Measurements from ENCODE around the gene MORN1. TPM values are rescaled to one million over a fixed set of nuclear protein-coding genes. Genes with fewer than 3 reads are reported as not detected.

MORN1 gene
- total RNA-seq, 1 experiment from 2014 or later, result 47.8 TPM

DNA sequence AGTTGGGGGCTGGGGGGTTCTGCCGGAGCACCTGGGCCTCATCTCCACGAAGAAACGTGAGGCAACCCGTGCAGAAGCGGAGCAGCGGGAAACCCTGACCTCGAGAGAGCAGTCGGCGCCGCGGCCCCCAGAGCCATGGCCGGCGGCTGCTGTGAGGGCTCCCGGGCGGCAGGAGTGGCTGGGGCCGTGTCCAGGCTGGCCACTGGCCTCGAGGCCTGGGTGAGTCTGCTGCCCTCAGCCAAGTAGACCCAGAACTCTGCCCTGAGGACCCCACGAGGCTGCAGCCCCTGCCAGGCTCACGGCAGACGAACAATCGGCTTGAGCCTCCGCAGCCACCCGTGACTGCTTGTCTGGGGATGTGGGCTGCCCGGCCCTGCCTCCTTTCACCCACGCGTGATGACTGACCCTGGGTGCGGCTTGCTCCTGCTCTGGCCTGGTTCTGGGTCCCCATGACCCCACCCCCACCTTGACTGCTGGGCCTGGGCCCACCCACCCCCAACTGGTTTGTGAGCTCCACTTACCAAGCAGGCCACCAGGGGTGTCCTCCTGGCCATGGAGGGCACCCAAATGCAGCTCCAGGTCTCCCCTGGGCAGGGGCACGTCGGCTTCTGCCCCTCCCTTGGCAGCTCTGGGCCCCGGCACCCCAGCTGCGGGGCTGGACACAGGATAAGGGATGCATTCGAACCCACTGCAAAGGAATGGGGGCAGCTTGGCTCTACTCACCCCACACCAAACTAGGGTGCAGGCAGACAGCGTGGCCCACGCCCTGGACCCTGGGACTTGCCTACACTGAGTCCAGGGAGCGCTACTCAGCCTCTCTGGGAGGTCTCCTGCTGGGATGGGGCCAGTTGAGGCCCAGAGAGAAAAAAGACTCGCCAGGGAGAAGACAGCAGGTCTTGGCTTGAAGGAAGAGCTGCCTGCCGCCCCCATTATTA is 34.2 kb downstream of the MORN1 start:
- Histone ChIP-seq H3K4me2 (no peak overlapping the region), H3K4me3 (no peak overlapping the region), H3K27me3 (ENCODE audit: insufficient read depth, low read depth) (no peaks in the 10 kb centered on the region), H3K27ac (no peak overlapping the region), H3K4me1 (replicated peaks; ENCODE audit: insufficient read depth) (no peaks in the 10 kb centered on the region), H3K79me2 (ENCODE audit: low read depth) (no peaks in the 10 kb centered on the region), H3F3A (ENCODE audit: insufficient read depth, low read depth) (no peaks in the 10 kb centered on the region), H2AFZ (no peak overlapping the region), H4K20me1 (ENCODE audit: insufficient read depth) (no peaks in the 10 kb centered on the region), H3K36me3 (ENCODE audit: low read depth) (no peaks in the 10 kb centered on the region), H3K9me3 (ENCODE audit: insufficient read depth, low read depth) (no peaks in the 10 kb centered on the region), H3K9me2 (ENCODE audit: insufficient read depth) (no peaks in the 10 kb centered on the region)
- no peak for DNase-seq
- intact Hi-C loops (cut with micrococcal nuclease; ENCODE audit: unreplicated experiment), result no loop called here
- TF ChIP-seq, protein P1, sequence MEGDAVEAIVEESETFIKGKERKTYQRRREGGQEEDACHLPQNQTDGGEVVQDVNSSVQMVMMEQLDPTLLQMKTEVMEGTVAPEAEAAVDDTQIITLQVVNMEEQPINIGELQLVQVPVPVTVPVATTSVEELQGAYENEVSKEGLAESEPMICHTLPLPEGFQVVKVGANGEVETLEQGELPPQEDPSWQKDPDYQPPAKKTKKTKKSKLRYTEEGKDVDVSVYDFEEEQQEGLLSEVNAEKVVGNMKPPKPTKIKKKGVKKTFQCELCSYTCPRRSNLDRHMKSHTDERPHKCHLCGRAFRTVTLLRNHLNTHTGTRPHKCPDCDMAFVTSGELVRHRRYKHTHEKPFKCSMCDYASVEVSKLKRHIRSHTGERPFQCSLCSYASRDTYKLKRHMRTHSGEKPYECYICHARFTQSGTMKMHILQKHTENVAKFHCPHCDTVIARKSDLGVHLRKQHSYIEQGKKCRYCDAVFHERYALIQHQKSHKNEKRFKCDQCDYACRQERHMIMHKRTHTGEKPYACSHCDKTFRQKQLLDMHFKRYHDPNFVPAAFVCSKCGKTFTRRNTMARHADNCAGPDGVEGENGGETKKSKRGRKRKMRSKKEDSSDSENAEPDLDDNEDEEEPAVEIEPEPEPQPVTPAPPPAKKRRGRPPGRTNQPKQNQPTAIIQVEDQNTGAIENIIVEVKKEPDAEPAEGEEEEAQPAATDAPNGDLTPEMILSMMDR (conservative IDR thresholded peaks at IDR 0.05), result no peak
- no peak for TF ChIP-seq EZH2 (IDR thresholded peaks at IDR 0.05; ENCODE audit: low read depth)
- ChIA-PET CTCF (no interaction called here), POLR2A (ENCODE audit: unreplicated experiment) (interaction anchor here (0.5 kb wide), 1 partner anchor 45 kb away, joined by 3 read pairs; no protein-coding TSS in a partner anchor)
- no TSS peak for BruUV-seq (replicated peaks)

DNA sequence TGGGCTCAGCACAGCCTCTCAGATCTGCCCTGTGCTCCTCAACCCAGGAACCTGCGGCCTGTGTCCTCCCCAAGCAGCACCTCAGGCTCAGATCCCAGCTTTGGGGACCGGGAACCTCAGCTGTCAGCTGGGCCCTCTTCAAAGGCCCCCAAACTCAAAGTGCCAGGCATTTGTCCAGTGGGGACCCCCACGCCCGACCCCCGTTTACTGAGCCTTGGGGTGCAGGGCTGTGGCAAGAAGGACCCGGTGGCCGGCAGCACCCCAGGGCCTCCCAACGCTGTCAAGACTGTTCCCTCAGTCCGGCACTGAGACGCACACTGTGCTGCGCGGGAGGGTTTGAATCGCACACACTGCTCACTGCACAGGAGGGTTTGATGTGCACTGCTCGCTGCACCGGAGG is 35.0 kb downstream of the MORN1 start:
- intact Hi-C loops (cut with micrococcal nuclease; ENCODE audit: unreplicated experiment), result no loop called here
- no peak overlapping the region for H3K4me3 ChIP-seq
- no peaks in the 10 kb centered on the region for H3K9me2 ChIP-seq (ENCODE audit: insufficient read depth)
- no peak overlapping the region for H3K27ac ChIP-seq
- DNase-seq, result no peak
- no peaks in the 10 kb centered on the region for H3K36me3 ChIP-seq (ENCODE audit: low read depth)
- no TSS peak for BruUV-seq (replicated peaks)
- H3K79me2 ChIP-seq (ENCODE audit: low read depth), result no peaks in the 10 kb centered on the region
- no peak overlapping the region for H3K4me2 ChIP-seq
- TF ChIP-seq, protein P1 (conservative IDR thresholded peaks at IDR 0.05), result no peak
- no peak for TF ChIP-seq EZH2 (IDR thresholded peaks at IDR 0.05; ENCODE audit: low read depth)
- H2AFZ ChIP-seq, result no peak overlapping the region
- no peaks in the 10 kb centered on the region for H3F3A ChIP-seq (ENCODE audit: insufficient read depth, low read depth)
- H3K4me1 ChIP-seq (replicated peaks; ENCODE audit: insufficient read depth), result no peaks in the 10 kb centered on the region
- CTCF ChIA-PET, result no interaction called here
- no peaks in the 10 kb centered on the region for H3K9me3 ChIP-seq (ENCODE audit: insufficient read depth, low read depth)
- H3K27me3 ChIP-seq (ENCODE audit: insufficient read depth, low read depth), result no peaks in the 10 kb centered on the region
- H4K20me1 ChIP-seq (ENCODE audit: insufficient read depth), result no peaks in the 10 kb centered on the region
- POLR2A ChIA-PET (ENCODE audit: unreplicated experiment), result no interaction called here

DNA sequence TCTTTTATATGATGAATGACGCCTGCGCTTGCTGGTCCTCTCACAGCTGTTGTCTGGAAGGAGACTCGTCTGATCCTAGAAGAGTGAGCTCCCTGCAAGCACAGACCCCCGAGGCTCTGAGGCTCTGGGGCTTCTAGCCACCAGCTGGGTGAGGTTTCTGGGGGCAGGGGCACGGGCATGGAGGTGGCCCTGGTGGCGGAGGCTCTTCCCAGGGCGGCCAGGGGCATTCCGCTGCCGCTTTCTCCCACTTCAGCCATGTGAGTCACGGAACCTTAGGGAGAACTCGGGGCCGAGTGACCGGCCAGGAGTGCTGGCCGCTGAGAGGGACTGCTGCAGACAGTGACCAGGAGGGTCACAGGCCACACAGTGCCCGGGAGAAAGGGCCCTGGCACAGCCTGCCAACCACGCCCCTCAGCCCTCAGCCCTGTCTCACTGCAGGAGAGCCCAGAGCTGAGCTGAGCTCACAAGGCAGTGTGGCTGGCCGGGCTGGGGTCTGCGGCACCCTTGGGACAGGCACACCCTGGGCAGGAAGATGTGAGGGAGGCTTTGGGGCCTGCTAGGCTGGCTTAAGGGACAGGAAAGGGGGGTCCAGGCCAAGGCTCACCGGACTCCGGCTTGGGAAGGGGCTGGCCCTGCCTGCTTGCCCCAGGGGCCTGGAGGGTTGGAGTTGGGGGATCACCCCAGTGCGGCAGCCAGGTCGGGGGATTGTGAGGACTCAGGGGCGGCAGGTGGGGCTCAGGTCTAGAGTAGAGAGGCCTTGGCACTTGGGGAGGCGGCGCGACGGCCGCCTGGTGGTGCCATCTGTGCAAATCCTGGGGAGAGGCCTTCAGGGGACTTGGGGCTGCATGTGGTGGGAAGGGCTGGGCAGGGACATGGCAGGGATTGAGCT is 35.7 kb downstream of the MORN1 start:
- TF ChIP-seq EZH2 (IDR thresholded peaks at IDR 0.05; ENCODE audit: low read depth), result no peak
- no peaks in the 10 kb centered on the region for H3K4me1 ChIP-seq (replicated peaks; ENCODE audit: insufficient read depth)
- H3K27ac ChIP-seq, result no peak overlapping the region
- no peaks in the 10 kb centered on the region for H3F3A ChIP-seq (ENCODE audit: insufficient read depth, low read depth)
- no TSS peak for BruUV-seq (replicated peaks)
- ChIA-PET CTCF (no interaction called here), POLR2A (ENCODE audit: unreplicated experiment) (no interaction called here)
- H3K9me2 ChIP-seq (ENCODE audit: insufficient read depth), result no peaks in the 10 kb centered on the region
- H3K36me3 ChIP-seq (ENCODE audit: low read depth), result no peaks in the 10 kb centered on the region
- no peak overlapping the region for H3K4me3 ChIP-seq
- H3K27me3 ChIP-seq (ENCODE audit: insufficient read depth, low read depth), result no peaks in the 10 kb centered on the region
- H2AFZ ChIP-seq, result no peak overlapping the region
- no peak for DNase-seq
- no peak overlapping the region for H3K4me2 ChIP-seq
- intact Hi-C loops (cut with micrococcal nuclease; ENCODE audit: unreplicated experiment), result no loop called here
- no peaks in the 10 kb centered on the region for H3K79me2 ChIP-seq (ENCODE audit: low read depth)
- H4K20me1 ChIP-seq (ENCODE audit: insufficient read depth), result no peaks in the 10 kb centered on the region
- no peaks in the 10 kb centered on the region for H3K9me3 ChIP-seq (ENCODE audit: insufficient read depth, low read depth)
